HepG2 (cell line): ENCODE data around the gene PDZD8. TPM values are rescaled to one million over a fixed set of nuclear protein-coding genes. Genes with fewer than 3 reads are reported as not detected.
A peak's percentile ranks its signal among the peaks of the same experiment; 100 is the strongest.

Source experiments
- ATAC-seq: fragments of 200-7000 bp; cut with Tn5 transposase; 3 replicates; pipeline ENCODE4 v1.9.1; 2020; ENCODE audit warnings: mild to moderate bottlenecking, moderate library complexity
- BruUV-seq: library from RNA; stranded (reverse); fragments of 400-500 nt; replicated peaks from 2 replicates; lab custom pipeline; 2021; lab: Mats Ljungman, UMichigan
- CTCF ChIA-PET: fragments of 300-600 bp; formaldehyde crosslinking; extraction: SDS; loops from one replicate; lab custom pipeline; 2021; ENCODE audit warnings: low total read pairs, inconsistent platforms, low intra/inter-chr PET ratio; lab: Yijun Ruan, JAX
- POLR2A ChIA-PET: fragments of 350-600 bp; sonication (Branson Sonifier 250); formaldehyde crosslinking; loops from one replicate; lab custom pipeline; 2020; ENCODE audit warnings: antibody characterized with exemption, inconsistent platforms; lab: Yijun Ruan, JAX
- DNase-seq: peaks from one replicate; pipeline ENCODE4 v3.0.0-alpha.2; 2015; ENCODE audit warnings: low spot score
- FAIRE-seq: peaks from 3 replicates; lab custom pipeline; 2011; peaks lifted over from hg19 to GRCh38; lab: Jason Lieb, UNC
- H2AFZ ChIP-seq: one replicate; pipeline ENCODE4 v1.6.1; 2011; ENCODE audit warnings: low read length, inconsistent platforms
- H3K27ac ChIP-seq: fragments of 300-600 bp; 3 replicates; pipeline ENCODE4 v1.8.0; 2011; ENCODE audit warnings: mixed run types, mild to moderate bottlenecking, mixed read lengths, low read length, inconsistent platforms; ENCODE audit not compliant: insufficient read depth; ENCODE audit errors: extremely low read length
- H3K27me3 ChIP-seq, 2 experiments: fragments of 200-600 bp in 1 of 2; 2 replicates in 1 of 2; 3 replicates in 1 of 2; pipeline versions ENCODE4 v1.6.0 to v1.8.0; 2011; ENCODE audit warnings: low read length in 2 of 2, mild to moderate bottlenecking in 2 of 2, moderate library complexity in 2 of 2, inconsistent platforms in 1 of 2; ENCODE audit not compliant: insufficient read depth in 2 of 2, control insufficient read depth in 1 of 2
- H3K36me3 ChIP-seq, 2 experiments: fragments of 200-600 bp in 1 of 2; replicated peaks in 1 of 2; 2 replicates in 1 of 2; 3 replicates in 1 of 2; pipeline versions ENCODE4 v1.5.1 to v1.8.0; 2011; ENCODE audit warnings: low read length in 2 of 2, inconsistent platforms in 1 of 2; ENCODE audit not compliant: insufficient read depth in 2 of 2, control insufficient read depth in 1 of 2
- H3K4me1 ChIP-seq: 2 replicates; pipeline ENCODE4 v1.5.1; 2012; ENCODE audit warnings: low read length, inconsistent platforms; ENCODE audit not compliant: insufficient read depth
- H3K4me2 ChIP-seq: 2 replicates; pipeline ENCODE4 v1.6.0; 2011; ENCODE audit warnings: low read depth, low read length, inconsistent platforms
- H3K4me3 ChIP-seq, 3 experiments: fragments of 200-600 bp in 1 of 3; sonication (generic), shearing (Covaris generic) in 1 of 3; replicated peaks in 1 of 3; 2 replicates each; pipeline ENCODE4 v1.5.1; 2011 to 2016; ENCODE audit warnings: low read length in 3 of 3, inconsistent platforms in 2 of 3, low read depth in 2 of 3, mild to moderate bottlenecking in 2 of 3, control low read depth in 1 of 3, mixed read lengths in 1 of 3; ENCODE audit not compliant: insufficient read depth in 1 of 3
- H3K79me2 ChIP-seq: one replicate; pipeline ENCODE4 v1.6.1; 2011; ENCODE audit warnings: low read length, inconsistent platforms; ENCODE audit not compliant: insufficient read depth
- H3K9ac ChIP-seq: 2 replicates; pipeline ENCODE4 v1.6.0; 2011; ENCODE audit warnings: mild to moderate bottlenecking, low read depth, low read length, inconsistent platforms; ENCODE audit not compliant: insufficient read depth
- H3K9me3 ChIP-seq: 2 replicates; pipeline ENCODE4 v1.5.1; 2012; ENCODE audit warnings: mild to moderate bottlenecking, low read length
- H4K20me1 ChIP-seq: 2 replicates; pipeline ENCODE4 v1.6.0; 2011; ENCODE audit warnings: inconsistent platforms, mild to moderate bottlenecking, low read length, moderate library complexity; ENCODE audit not compliant: insufficient read depth
- GLI4 ChIP-seq: sonication (generic); formaldehyde crosslinking; IDR thresholded peaks from 2 replicates; pipeline ENCODE4 v1.5.1; 2020; ENCODE audit warnings: missing genetic modification reagents, mild to moderate bottlenecking, moderate library complexity, borderline replicate concordance
- MAFF ChIP-seq: IDR thresholded peaks from 2 replicates; pipeline ENCODE4 v1.6.1; 2011; ENCODE audit warnings: low read depth, low read length, improper control_type of control experiment
- MAFK ChIP-seq, 2 experiments: IDR thresholded peaks in 1 of 2; conservative IDR thresholded peaks in 1 of 2; 2 replicates each; pipeline ENCODE4 v1.6.1; 2011; ENCODE audit warnings: improper control_type of control experiment in 2 of 2, low read length in 2 of 2
- MTF2 ChIP-seq: sonication (generic); formaldehyde crosslinking; IDR thresholded peaks from 2 replicates; pipeline ENCODE4 v1.5.0; 2020; ENCODE audit warnings: missing genetic modification reagents, borderline replicate concordance
- REL ChIP-seq: sonication (generic); formaldehyde crosslinking; conservative IDR thresholded peaks from 2 replicates; pipeline ENCODE4 v1.8.0; 2022; ENCODE audit warnings: mild to moderate bottlenecking, missing genetic modification reagents, moderate library complexity
- SOX5 ChIP-seq: IDR thresholded peaks from 2 replicates; pipeline ENCODE4 v1.6.1; 2016; ENCODE audit warnings: borderline replicate concordance
- ZNF253 ChIP-seq: sonication (generic); formaldehyde crosslinking; IDR thresholded peaks from 2 replicates; pipeline ENCODE4 v1.8.0; 2022; ENCODE audit warnings: mild to moderate bottlenecking, missing genetic modification reagents, borderline replicate concordance
- ZNF317 ChIP-seq: sonication (generic); formaldehyde crosslinking; IDR thresholded peaks from 2 replicates; pipeline ENCODE4 v1.5.0; 2020; ENCODE audit warnings: mild to moderate bottlenecking, missing genetic modification reagents
- ZNF569 ChIP-seq: sonication (generic); formaldehyde crosslinking; IDR thresholded peaks from 2 replicates; pipeline ENCODE4 v1.5.0; 2020; ENCODE audit warnings: mild to moderate bottlenecking, missing genetic modification reagents, moderate library complexity, borderline replicate concordance
- ZNF781 ChIP-seq: sonication (generic); formaldehyde crosslinking; IDR thresholded peaks from 2 replicates; pipeline ENCODE4 v1.5.1; 2020; ENCODE audit warnings: borderline replicate concordance, mild to moderate bottlenecking, missing genetic modification reagents; ENCODE audit errors: not compliant biosample characterization
- ZNF83 ChIP-seq: sonication (generic); formaldehyde crosslinking; IDR thresholded peaks from 2 replicates; pipeline ENCODE4 v1.4.0; 2020; ENCODE audit warnings: missing genetic modification reagents, mild to moderate bottlenecking, borderline replicate concordance
- WGBS: methylation state at CpG from one replicate; pipeline ENCODE4 v1.1.6; 2017; ENCODE audit warnings: low lambda C conversion rate; 5-methylcytosine and 5-hydroxymethylcytosine counted together
- in situ Hi-C: cut with HindIII; loops from 2 replicates; pipeline ENCODE4 v1.10.0; 2017; ENCODE audit warnings: low pct_unique_long_range_greater_than_20kb; ENCODE audit not compliant: extremely low pct_ligation_motif_present
- intact Hi-C: fragments of 100-400 bp; cut with micrococcal nuclease; formaldehyde crosslinking; loops from one replicate; pipeline ENCODE4 v1.10.0; 2022; ENCODE audit not compliant: unreplicated experiment
- polyA plus RNA-seq, 8 experiments: library from polyadenylated mRNA; depleted of rRNA in 3 of 8; stranded (reverse) in 7 of 8; unstranded in 1 of 8; fragments of >200 nt; fragmentation: Illumina TruSeq in 4 of 8; extraction: Trizol in 4 of 8; gene quantifications; 2 replicates each; pipeline versions ENCODE4 v1.2.1 to v1.2.3, GENCODE V29; 2011 to 2016; ENCODE audit warnings: low read depth in 4 of 8, missing spikeins in 1 of 8, mixed read lengths in 1 of 8; ENCODE audit not compliant: insufficient read depth in 1 of 8
- total RNA-seq, 5 experiments: library from RNA; depleted of rRNA; stranded (reverse); fragments of >200 nt; fragmentation: Illumina TruSeq; extraction: Trizol; gene quantifications; 2 replicates each; pipeline ENCODE4 v1.2.3, GENCODE V29; 2016; ENCODE audit warnings: low read depth in 1 of 5

Gene PDZD8
- total and polyA plus RNA-seq, 2 of the 13 experiments (the other 11 are each of a cell fraction or from before 2014, with no cell fraction given), result 11.2 to 32.0 TPM

DNA sequence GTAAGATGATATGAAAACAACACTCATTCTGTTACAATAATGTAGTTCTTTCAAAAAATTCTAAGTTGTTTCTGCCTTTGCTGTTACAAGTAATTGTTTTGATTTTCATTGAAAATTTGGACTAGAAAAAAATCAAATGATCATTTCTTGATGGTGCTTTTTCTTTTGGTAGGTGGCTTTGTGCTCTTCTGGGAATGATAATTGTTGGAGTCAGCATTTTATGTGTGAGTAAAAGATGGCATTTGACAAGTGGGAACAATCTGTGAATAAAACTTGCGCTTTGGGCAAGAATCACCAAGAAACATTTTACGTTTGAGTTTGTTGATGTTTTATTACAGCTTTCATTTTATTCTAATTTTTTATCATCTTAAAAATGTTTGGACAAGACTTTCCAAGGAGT is 108.4 kb downstream of the PDZD8 start:
- no peaks in the 10 kb centered on the region for H3K36me3 ChIP-seq

DNA sequence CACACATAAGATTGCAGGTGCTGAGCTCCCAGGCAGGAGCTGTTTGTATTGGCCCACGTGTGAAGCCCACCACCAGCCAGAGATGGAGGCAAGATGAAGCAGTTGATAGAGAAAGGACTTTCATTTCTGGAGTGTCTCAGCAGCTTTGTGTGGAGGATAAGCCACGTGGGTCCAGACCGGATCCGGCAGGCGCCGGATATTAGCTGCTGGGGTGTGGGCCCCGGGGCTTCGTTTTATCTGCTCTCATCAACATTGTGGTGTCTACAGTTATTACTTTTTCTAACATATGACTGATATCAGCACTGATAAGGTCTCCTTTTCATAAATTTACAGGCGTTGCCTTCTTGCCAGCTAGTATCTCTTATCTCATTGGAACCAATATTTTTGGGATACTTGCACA is 108.8 kb downstream of the PDZD8 start:
- DNase-seq, result no peak
- intact Hi-C loops (no loop called here), in situ Hi-C loops (no loop called here)
- Histone ChIP-seq H3K36me3 (no peaks in the 10 kb centered on the region), H3K27ac (no peak overlapping the region), H3K4me2 (no peak overlapping the region), H4K20me1 (no peaks in the 10 kb centered on the region), H3K9me3 (no peaks in the 10 kb centered on the region), H3K79me2 (no peaks in the 10 kb centered on the region), H3K9ac (no peak overlapping the region), H2AFZ (no peak overlapping the region), H3K4me1 (peaks cover 39% of the 10 kb centered on the region), H3K4me3 (no peak overlapping the region), H3K27me3 (peaks cover 0 to 14% of the 10 kb centered on the region in 2 experiments; a peak in 2 of 5 replicates)
- ChIA-PET CTCF (no interaction called here), POLR2A (no interaction called here)
- BruUV-seq, result no TSS peak
- no peak for ATAC-seq
- no peak for TF ChIP-seq ZNF253
- 45% methylated on average over 9 of the region's 9 CpGs for WGBS
- no peak for FAIRE-seq

More for the DNA sequence above, 108.4 kb downstream of the PDZD8 start:
- TF ChIP-seq REL (CRISPR knock-in tag) (no peak), MAFK (conservative IDR thresholded peaks at IDR 0.05 in 1 of 2, IDR thresholded peaks at IDR 0.05 in 1 of 2; ENCODE audit: low read length in 2 of 2) (peak; percentile 87 to 89), ZNF317 (CRISPR knock-in tag) (no peak), ZNF569 (CRISPR knock-in tag) (no peak), SOX5 (CRISPR knock-in tag) (no peak), ZNF83 (CRISPR knock-in tag) (no peak), GLI4 (no peak), MTF2 (CRISPR knock-in tag) (no peak), ZNF781 (CRISPR knock-in tag) (no peak), MAFF (peak; percentile 81)
- Histone ChIP-seq H3K9me3 (no peaks in the 10 kb centered on the region), H2AFZ (no peak overlapping the region), H3K27ac (no peak overlapping the region), H3K79me2 (no peaks in the 10 kb centered on the region), H3K4me2 (no peak overlapping the region), H4K20me1 (no peaks in the 10 kb centered on the region), H3K27me3 (peaks cover 0 to 10% of the 10 kb centered on the region in 2 experiments; a peak in 1 of 5 replicates), H3K9ac (no peak overlapping the region), H3K4me3 (no peak overlapping the region), H3K4me1 (peaks cover 38% of the 10 kb centered on the region)
- FAIRE-seq (no peak), ATAC-seq (no peak), DNase-seq (no peak)
- WGBS, result 57% methylated on average over 2 of the region's 2 CpGs
- POLR2A ChIA-PET, result no interaction called here
- in situ Hi-C loops (no loop called here), intact Hi-C loops (no loop called here)
- CTCF ChIA-PET, result no interaction called here
- no TSS peak for BruUV-seq
